GM18870 (cell line): ENCODE measurements around the gene C3.
"Not testable (repeated sequence)": the region's sequence is repeated elsewhere in the genome, so short reads cannot be mapped to it uniquely, and the experiment has no call there.

Experiments
- ATAC-seq: cut with Tn5 transposase; IDR thresholded peaks from one replicate; pipeline ENCODE4 v1.9.1; 2021; ENCODE audit warnings: moderate library complexity; ENCODE audit not compliant: unreplicated experiment

Gene C3

GRCh38 chr19:6667114-6667627, 53.3 kb downstream of the C3 start:
- no peak for ATAC-seq

DNA sequence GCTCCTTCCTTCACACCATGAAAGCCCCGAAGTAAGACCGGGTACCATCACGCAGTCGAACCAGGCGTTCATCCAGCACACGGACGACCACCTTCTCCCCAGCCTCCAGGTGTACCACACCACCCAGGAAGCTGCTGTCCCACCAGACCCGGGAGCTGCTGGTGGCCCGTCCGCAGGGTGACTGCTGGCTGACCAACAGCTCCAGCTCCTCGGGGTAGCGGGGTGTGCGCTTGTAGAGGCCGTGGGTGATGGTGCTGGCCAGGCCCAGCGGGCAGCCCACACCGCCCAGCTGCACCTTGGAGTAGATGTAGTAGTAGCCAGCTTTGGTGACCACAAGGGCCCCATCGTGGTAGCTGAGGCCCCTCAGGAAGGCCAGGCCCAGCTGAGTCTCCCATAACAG, 55.5 kb downstream of the C3 start:
- no peak for ATAC-seq

DNA sequence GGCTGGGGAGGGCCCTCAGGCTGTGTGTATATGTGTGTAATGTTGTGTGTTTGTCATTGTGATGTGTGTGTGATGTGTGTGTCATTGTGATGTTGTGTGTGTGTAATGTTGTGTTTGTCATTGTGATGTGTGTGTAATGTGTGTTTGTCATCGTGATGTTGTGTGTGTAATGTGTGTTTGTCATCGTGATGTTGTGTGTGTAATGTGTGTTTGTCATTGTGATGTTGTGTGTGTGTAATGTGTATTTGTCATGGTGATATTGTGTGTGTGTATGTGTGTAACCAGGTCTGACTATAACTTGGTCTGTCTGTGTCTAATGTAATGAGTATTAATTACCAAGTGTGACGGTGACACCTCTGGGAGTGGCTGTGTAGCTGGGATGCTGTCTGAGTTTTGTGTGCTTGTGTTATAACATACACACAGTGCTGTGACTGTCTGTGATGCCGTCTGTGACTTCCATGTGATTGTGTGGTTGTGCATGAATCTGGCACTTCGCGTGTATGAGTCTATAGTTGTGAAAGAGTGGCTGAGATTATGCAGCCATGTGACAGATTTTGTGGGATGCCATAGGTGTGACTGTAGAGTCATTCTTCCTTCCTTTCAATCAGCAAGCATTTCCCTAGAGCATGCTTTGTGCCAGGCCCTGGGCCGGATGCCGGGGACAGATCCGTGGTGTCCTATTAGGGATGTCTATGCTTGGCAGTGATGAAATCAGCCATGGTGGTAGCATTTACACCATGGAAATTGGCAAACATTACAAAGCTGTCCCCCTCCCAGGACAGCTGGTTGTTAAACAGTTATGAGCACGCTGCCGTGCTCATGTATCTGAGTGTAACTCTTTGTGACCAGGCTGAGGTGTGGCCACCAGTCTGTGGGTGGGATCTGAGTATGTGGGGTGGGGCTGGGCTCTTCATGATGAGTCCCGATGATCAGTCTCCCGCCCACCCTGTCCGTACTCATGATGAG, 56.9 kb downstream of the C3 start:
- no peak for ATAC-seq

GRCh38 chr19:6662702-6663101, 57.7 kb downstream of the C3 start:
- ATAC-seq, result no peak

DNA sequence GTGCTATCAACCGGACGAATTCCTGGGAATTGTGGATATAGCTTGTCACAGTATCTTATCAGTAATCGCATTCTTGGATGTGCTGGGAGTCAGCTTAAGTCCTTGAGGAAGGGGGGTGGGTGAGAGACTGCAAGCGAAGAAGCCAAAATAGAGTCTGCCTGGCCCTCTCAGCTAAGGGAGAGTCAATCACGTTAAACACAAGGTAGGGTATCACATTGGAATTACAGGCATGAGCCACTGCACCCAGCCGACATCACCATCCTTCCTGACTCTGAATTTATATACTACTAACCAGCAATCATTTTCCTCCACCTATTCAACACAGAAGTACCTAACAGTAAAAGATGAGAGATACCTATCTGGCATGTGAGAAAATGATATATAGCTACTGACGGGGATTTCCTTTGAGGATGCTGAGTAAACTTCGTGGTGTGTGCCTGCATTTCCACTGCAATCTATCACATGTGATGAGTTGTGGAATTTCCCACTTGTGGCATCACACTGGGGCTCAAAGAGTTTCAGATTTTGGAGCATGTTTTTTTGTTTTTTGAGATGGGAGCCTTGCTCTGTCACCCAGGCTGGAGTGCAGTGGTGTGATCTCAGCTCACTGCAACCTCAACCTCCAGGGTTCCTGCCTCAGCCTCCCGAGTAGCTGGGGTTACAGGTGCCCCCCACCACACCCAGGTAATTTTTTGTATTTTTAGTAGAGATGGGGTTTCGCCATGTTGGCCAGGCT, 58.8 kb downstream of the C3 start:
- not testable (repeated sequence) for ATAC-seq

- ATAC-seq, result no peak
These were observed 59.5 kb downstream of the C3 start for GRCh38 chr19:6660930-6661329.

GRCh38 chr19:6656390-6656789, 64.1 kb downstream of the C3 start:
- ATAC-seq, result not testable (repeated sequence)

DNA sequence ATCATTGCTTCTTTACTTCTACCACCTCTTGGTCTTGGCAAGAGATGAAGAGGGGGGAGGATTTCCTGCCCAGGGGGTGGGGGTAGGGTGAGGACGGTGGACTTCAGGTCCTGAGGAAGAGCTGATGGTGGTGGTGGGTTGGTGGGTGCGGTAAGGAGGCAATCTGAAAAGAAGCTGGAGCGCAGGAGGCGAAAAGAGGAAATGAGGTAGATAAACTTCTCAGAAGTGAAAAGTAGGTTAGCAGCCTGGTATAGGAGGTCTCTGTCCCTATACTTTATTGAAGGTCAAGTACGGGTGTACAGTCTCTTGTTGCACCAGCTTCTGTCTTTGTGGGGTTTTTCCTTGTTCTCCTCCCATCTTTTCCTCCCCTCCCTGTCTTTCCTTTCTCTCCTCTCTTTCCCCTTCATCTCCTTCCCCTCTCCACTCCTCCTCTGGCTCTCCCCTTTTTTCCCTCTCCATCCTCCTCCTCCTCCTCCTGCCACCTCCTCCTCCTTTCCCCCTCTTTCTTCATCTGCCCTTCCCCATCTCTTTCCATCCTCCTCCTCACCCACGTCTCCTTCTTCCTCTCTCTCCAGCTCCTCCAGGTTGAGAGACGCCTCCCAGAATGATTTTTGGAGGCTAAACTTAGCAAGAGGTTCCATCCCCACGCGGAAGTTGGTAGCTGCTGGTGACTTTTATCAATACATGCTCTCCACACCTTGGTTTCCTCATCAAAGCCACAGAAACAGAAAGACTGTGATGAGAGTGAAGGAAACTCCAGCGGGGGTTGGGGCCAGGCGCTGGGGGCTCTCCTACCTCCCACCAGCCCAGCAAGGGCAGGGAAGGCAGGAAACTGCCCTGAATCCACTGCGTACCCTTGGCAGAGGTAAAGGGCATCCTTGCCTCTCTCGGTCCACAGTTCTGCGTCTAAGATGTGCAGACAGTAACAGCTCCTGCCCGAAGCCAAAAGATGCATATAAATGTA, 65.8 kb downstream of the C3 start:
- no peak for ATAC-seq

GRCh38 chr19:6652805-6653094, 67.7 kb downstream of the C3 start:
- no peak for ATAC-seq

GRCh38 chr19:6651965-6652804, 68.3 kb downstream of the C3 start:
- no peak for ATAC-seq

GRCh38 chr19:6649185-6649584, 71.3 kb downstream of the C3 start:
- ATAC-seq, result no peak

DNA sequence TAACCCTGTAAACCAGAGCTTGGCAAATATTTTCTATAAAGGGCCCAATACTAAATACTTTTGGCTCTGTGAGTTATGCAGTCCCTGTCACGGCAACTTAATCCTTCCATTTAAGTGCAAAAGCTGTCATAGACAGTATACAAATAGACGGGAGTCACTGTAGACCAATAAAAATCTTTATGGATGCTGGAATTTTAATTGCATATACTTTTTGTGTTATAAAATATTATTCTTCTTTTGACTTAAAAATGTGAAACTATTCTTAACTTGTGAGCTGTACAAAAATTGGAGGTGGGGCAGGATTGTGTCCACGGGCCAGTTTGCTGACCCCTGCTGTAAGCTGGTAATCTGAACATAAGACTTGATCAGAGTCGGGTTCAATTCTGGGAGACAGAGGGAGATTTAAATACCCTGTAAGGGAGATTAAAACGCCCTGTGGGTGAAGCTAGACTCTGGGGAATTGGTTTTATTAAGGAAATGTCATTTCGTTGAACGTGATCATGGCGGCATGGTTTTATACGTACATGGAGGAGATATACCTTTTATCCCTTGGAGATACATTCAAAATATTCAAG, 72.2 kb downstream of the C3 start:
- no peak for ATAC-seq

- ATAC-seq, result no peak
These were observed 75.7 kb downstream of the C3 start for GRCh38 chr19:6644796-6645195.

GRCh38 chr19:6640333-6640732, 80.1 kb downstream of the C3 start:
- ATAC-seq, result not testable (repeated sequence)

GRCh38 chr19:6639439-6639838, 81.0 kb downstream of the C3 start:
- no peak for ATAC-seq

DNA sequence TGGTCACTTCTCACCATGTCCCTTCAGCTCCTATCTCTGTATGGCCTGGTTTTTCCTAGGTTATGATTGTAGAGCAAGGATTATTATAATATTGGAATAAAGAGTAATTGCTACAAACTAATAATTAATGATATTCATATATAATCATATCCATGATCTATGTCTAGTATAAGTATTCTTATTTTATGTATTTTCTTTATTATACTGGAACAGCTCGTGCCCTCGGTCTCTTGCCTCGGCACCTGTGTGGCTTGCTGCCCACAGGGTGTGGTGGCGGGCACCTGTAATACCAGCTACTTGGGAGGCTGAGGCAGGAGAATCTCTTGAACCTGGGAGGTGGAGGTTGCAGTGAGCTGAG, 87.0 kb downstream of the C3 start:
- ATAC-seq, result not testable (repeated sequence)

- not testable (repeated sequence) for ATAC-seq
These were observed 87.5 kb downstream of the C3 start for GRCh38 chr19:6632747-6633455.

DNA sequence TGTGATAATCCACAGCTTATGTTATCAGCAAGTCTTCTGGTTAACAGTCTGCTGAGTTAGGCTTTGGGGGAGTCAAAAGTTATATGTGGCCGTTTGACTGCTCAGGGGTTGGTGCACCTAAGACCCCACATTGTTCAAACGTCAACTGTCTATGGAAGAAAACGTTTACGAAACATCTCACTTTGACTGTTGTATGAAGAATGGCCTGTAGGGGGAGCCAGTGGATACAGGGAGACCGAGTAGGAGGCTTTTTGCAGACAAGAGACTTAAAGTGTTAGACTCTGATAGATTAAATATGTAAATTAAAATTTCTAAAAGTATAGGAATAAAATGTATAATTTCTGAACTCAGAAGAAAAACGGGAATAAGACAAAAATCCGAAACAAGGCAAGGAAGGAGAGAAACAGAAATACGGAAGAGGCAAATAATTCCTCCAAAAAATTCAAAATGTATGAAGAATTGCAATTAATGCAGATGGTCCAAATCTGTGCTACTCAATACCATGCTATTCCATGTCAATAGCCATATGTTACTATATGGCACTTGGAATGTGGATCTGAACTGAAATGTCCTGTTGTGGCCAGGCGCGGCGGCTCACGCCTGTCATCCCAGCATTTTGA, 88.3 kb downstream of the C3 start:
- no peak for ATAC-seq
